ENCODE results near the gene PRLHR.

The PRLHR gene

DNA sequence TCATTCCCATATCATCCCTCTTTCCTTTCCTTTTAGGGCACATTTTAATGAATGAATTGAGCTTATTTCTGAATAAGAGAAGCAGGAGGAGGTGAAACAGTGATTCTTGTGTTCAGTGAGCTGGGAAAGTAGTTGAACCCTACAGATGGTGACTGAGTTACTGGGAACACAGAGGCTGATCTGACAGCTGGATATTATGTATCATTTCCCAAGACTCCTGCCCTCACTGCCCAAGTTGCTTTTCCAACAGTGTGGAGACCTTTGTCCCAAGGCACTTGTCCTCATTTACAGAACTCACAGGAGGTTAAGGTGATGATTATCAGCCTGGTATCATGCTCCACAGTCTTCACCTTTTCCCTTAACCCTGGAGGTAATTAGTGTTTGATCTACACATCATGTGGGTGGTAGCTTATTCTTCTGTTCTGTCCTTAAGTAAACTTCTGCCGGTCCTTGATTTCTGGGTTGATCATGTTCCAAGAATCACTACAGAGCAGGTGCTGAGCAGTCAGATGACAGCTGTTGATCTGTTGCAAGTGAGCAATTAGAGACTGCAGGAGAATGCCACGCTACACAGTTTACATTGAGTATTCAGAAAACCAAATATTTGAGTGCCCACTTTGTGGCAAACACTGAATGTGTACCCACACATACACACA, 2.6 kb downstream of the PRLHR start:
- no peak for DNase-seq (ENCODE audit: insufficient read length, low spot score)
- TF ChIP-seq TAF1 (IDR thresholded peaks at IDR 0.05; ENCODE audit: low read depth, low read length) (no peak), POU2F2 (IDR thresholded peaks at IDR 0.05; ENCODE audit: low read depth, low read length) (no peak), POLR2A (IDR thresholded peaks at IDR 0.05; ENCODE audit: low read depth, low read length) (no peak), SPI1 (IDR thresholded peaks at IDR 0.05; ENCODE audit: low read depth, low read length) (no peak), PAX5 (IDR thresholded peaks at IDR 0.05; ENCODE audit: insufficient read depth, low read length, severe bottlenecking) (no peak), POLR2AphosphoS5 (IDR thresholded peaks at IDR 0.05; ENCODE audit: low read depth, low read length) (no peak)
- no peak for FAIRE-seq

DNA sequence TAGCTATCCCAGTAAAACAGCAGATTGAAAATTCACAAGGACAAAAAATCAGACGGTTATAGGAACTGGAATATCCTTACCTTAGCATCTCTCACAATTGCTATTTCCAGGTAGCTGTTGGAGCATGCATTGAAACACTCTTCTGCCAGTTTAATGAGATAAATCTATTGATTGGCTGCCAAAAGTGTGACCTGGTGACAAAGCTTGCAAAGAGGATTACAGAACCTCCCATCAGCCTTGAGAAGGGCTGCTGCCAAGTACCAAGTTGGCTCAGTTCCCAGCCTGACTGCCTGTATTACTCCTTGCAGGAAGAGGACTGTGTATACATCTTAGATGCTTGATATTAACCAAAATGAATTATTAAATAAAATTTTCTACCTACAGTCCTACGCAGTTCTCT, 5.1 kb downstream of the PRLHR start:
- DNase-seq (ENCODE audit: insufficient read length, low spot score) (no peak), FAIRE-seq (no peak)
- no peak for TF ChIP-seq SPI1 (IDR thresholded peaks at IDR 0.05; ENCODE audit: low read depth, low read length)
- no peak for TF ChIP-seq POLR2AphosphoS5 (IDR thresholded peaks at IDR 0.05; ENCODE audit: low read depth, low read length)

DNA sequence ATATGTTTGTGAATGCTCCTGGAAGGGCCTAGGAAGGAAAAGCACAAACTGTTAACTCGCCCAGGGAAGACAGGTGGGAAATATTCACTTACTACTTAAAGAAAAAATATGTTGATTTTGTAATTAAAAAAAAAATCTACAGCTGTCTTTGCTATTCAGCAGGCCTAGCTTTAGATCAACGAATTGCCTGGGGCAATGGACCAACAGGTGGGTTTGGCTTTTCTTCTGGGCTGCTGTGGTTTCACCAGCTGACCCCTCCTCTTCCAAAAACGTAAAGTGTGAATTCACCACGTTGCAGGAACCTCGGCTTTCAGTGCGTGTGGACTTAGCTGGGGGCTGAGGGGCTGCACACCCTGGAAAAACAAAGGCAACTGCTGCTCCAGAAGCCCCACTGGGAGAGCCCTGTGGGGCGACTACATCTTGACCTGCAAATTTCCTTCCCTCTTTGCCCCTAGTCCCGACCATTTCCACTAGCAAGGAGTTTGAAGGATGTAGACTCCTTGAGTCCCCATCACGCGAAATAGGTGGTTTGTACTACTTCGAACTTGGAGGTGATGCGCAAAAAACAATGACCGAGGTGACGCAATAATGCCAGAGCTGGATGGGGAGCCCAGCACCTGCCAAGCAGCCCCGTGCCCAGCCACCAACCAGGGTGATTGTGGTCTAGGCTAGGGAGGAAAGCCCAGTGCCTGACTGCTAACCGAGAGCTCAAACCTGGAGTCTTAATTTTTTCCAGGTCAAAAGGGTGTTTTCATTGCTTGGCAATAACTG, 7.4 kb downstream of the PRLHR start:
- TF ChIP-seq POU2F2 (IDR thresholded peaks at IDR 0.05; ENCODE audit: low read depth, low read length) (no peak), PAX5 (IDR thresholded peaks at IDR 0.05; ENCODE audit: insufficient read depth, low read length, severe bottlenecking) (no peak), TAF1 (IDR thresholded peaks at IDR 0.05; ENCODE audit: low read depth, low read length) (no peak), POLR2A (IDR thresholded peaks at IDR 0.05; ENCODE audit: low read depth, low read length) (no peak), POLR2AphosphoS5 (IDR thresholded peaks at IDR 0.05; ENCODE audit: low read depth, low read length) (no peak), SPI1 (IDR thresholded peaks at IDR 0.05; ENCODE audit: low read depth, low read length) (no peak)
- DNase-seq (ENCODE audit: insufficient read length, low spot score) = no peak
- FAIRE-seq = no peak

DNA sequence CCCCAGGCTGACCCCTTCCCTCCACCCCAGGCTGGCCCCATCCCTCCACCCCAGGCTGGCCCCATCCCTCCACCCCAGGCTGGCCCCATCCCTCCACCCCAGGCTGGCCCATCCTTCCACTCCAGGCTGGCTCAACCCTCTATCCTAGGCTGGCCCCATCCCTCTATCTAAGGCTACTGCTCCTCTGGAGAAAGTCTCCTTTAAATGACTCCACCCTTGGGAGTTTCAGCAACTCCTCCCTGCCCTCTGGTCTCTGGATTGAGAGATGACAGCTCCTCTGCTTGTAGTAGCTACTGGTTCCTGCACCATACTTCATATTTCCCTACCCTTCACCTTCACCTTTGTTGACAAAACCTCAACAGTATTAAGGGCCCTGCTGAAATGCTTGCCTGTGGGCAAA, 8.5 kb downstream of the PRLHR start:
- no peak for FAIRE-seq
- no peak for DNase-seq (ENCODE audit: insufficient read length, low spot score)
- TF ChIP-seq POLR2A (IDR thresholded peaks at IDR 0.05; ENCODE audit: low read depth, low read length) (no peak), POU2F2 (IDR thresholded peaks at IDR 0.05; ENCODE audit: low read depth, low read length) (no peak), TAF1 (IDR thresholded peaks at IDR 0.05; ENCODE audit: low read depth, low read length) (no peak), PAX5 (IDR thresholded peaks at IDR 0.05; ENCODE audit: insufficient read depth, low read length, severe bottlenecking) (no peak), POLR2AphosphoS5 (IDR thresholded peaks at IDR 0.05; ENCODE audit: low read depth, low read length) (no peak), SPI1 (IDR thresholded peaks at IDR 0.05; ENCODE audit: low read depth, low read length) (no peak)

DNA sequence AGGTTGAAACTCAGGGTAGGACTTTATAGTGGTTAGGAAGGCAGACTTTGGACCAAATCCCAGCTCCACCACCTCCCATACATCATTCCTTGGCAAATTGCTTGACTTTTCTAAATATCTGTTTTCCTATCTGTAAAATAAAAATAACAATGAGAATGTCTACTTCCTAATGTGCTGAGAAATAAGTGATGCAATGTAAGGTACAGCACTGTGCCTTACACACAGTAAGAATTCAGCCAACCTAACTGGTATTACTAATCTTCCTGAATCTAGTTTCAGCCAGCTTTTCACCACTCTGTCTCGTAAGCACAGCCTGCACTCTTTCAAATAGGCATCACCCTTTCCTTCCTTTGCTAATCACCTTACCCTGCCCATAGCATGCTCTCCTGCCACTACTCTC, 9.7 kb downstream of the PRLHR start:
- TF ChIP-seq SPI1 (IDR thresholded peaks at IDR 0.05; ENCODE audit: low read depth, low read length) (no peak), POLR2AphosphoS5 (IDR thresholded peaks at IDR 0.05; ENCODE audit: low read depth, low read length) (no peak), POLR2A (IDR thresholded peaks at IDR 0.05; ENCODE audit: low read depth, low read length) (no peak), TAF1 (IDR thresholded peaks at IDR 0.05; ENCODE audit: low read depth, low read length) (no peak), POU2F2 (IDR thresholded peaks at IDR 0.05; ENCODE audit: low read depth, low read length) (no peak), PAX5 (IDR thresholded peaks at IDR 0.05; ENCODE audit: insufficient read depth, low read length, severe bottlenecking) (no peak)
- DNase-seq (ENCODE audit: insufficient read length, low spot score) = no peak
- no peak for FAIRE-seq

DNA sequence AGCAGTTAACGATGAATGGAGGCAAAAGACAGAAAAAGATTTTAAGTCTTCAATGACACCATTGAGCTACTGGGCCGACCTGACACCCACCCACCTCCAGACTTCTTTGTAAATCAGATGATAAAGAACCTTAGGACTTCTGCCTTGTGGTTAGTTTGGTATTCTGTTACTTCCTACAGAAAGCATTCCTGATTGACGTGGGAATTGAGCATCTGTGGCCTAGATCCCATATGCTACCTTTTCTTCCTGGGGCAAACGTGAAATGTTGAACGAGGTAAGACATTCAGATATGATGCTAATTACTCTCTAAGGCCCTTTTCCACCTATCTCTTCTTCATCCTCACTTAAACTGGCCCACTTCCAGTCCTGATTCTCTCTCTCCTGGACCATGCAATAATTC, 10.2 kb downstream of the PRLHR start:
- DNase-seq (ENCODE audit: insufficient read length, low spot score) (no peak), FAIRE-seq (no peak)
- TF ChIP-seq PAX5 (IDR thresholded peaks at IDR 0.05; ENCODE audit: insufficient read depth, low read length, severe bottlenecking) = no peak
- TF ChIP-seq POLR2AphosphoS5 (IDR thresholded peaks at IDR 0.05; ENCODE audit: low read depth, low read length) = no peak
- no peak for TF ChIP-seq POU2F2 (IDR thresholded peaks at IDR 0.05; ENCODE audit: low read depth, low read length)
- TF ChIP-seq TAF1 (IDR thresholded peaks at IDR 0.05; ENCODE audit: low read depth, low read length) = no peak

DNA sequence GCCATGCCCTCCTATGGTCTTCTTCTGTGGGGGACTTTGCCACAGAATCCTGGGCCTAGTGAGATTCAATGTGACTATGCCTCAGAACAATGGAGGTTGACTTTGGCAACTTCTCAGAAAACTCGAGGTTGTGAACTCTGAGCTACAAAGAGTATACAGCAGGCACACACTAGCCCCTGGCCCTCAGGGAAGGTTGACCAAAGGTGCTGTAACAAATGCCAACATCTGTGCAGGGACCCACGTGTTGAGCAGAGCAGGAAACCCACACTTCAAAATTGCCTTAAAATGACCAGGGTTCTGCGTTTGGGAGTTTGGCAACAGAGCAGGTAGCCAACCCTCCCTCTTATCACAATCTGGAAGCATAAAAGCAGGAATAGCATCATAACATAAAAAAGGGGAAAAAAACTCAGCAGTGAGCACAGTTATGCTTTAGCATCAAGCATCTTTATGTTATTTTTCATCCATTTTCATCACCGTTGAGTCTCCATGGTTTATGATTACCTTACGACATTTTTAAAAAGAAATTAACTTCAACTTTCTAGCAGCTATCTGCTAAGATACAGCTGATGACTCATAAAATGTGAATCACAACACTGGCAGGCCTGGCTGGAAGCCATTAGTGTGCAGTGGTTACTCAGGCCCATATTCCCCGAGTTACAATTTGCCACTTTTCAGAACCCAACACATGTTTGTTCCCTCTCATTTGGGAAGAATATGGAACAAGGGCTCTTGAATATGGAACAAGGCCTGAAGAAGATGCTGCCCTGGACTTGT, 11.1 kb downstream of the PRLHR start:
- no peak for DNase-seq (ENCODE audit: insufficient read length, low spot score)
- no peak for TF ChIP-seq POLR2A (IDR thresholded peaks at IDR 0.05; ENCODE audit: low read depth, low read length)
- TF ChIP-seq TAF1 (IDR thresholded peaks at IDR 0.05; ENCODE audit: low read depth, low read length) = no peak
- TF ChIP-seq SPI1 (IDR thresholded peaks at IDR 0.05; ENCODE audit: low read depth, low read length) = no peak
- TF ChIP-seq PAX5 (IDR thresholded peaks at IDR 0.05; ENCODE audit: insufficient read depth, low read length, severe bottlenecking) = no peak
- TF ChIP-seq POLR2AphosphoS5 (IDR thresholded peaks at IDR 0.05; ENCODE audit: low read depth, low read length) = no peak
- TF ChIP-seq POU2F2 (IDR thresholded peaks at IDR 0.05; ENCODE audit: low read depth, low read length) = no peak
- FAIRE-seq = no peak

DNA sequence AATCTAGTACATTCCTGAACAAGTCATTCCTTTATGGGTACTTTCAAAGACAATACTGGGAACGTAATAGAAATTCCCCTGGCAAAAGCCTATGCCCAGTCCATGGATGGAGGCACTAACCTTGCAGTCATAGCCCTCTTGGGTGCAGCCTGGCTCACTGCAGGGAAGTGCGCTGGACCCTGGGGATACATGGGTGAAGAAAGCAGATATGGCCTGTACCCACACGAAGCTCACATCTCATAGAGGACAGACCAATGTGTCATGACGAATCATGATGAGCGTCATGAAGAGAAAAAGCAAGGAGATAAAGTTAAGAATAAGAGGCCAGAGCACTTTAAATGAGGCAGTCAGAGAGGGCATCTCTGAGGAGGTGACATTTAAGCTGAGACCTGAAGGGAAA, 11.8 kb downstream of the PRLHR start:
- FAIRE-seq = no peak
- no peak for TF ChIP-seq POLR2AphosphoS5 (IDR thresholded peaks at IDR 0.05; ENCODE audit: low read depth, low read length)
- no peak for TF ChIP-seq SPI1 (IDR thresholded peaks at IDR 0.05; ENCODE audit: low read depth, low read length)
- TF ChIP-seq POU2F2 (IDR thresholded peaks at IDR 0.05; ENCODE audit: low read depth, low read length) = no peak
- no peak for TF ChIP-seq TAF1 (IDR thresholded peaks at IDR 0.05; ENCODE audit: low read depth, low read length)
- no peak for TF ChIP-seq POLR2A (IDR thresholded peaks at IDR 0.05; ENCODE audit: low read depth, low read length)
- no peak for TF ChIP-seq PAX5 (IDR thresholded peaks at IDR 0.05; ENCODE audit: insufficient read depth, low read length, severe bottlenecking)
- DNase-seq (ENCODE audit: insufficient read length, low spot score) = no peak

DNA sequence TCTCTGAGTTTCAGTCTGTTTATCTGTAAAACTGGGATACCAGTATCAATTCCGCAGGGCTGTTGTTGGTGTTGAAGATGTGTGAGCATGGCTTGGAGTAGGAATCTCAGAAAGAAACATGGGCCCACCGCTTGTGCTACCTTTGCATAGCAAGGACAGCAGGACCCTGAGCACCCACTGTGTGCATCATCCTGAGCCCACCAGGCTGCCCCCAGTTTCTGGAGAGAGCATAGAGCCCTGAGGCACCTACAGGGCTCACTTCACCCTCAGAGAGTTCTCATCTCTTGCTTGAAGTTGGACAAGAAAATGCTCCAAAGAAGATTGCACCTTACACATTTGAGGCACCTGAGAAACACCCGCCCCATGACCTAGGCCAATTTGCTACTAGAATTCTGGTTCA, 12.9 kb downstream of the PRLHR start:
- FAIRE-seq (no peak), DNase-seq (ENCODE audit: insufficient read length, low spot score) (no peak)
- no peak for TF ChIP-seq SPI1 (IDR thresholded peaks at IDR 0.05; ENCODE audit: low read depth, low read length)
- no peak for TF ChIP-seq TAF1 (IDR thresholded peaks at IDR 0.05; ENCODE audit: low read depth, low read length)
- no peak for TF ChIP-seq POLR2AphosphoS5 (IDR thresholded peaks at IDR 0.05; ENCODE audit: low read depth, low read length)
- TF ChIP-seq POLR2A (IDR thresholded peaks at IDR 0.05; ENCODE audit: low read depth, low read length) = no peak
- TF ChIP-seq PAX5 (IDR thresholded peaks at IDR 0.05; ENCODE audit: insufficient read depth, low read length, severe bottlenecking) = no peak
- TF ChIP-seq POU2F2 (IDR thresholded peaks at IDR 0.05; ENCODE audit: low read depth, low read length) = no peak
